ENCODE measurements around the gene SEC14L3. TPM values are rescaled to one million over a fixed set of nuclear protein-coding genes. Genes with fewer than 3 reads are reported as not detected.

Gene SEC14L3
- total and polyA plus RNA-seq, 2 donors (not counting 3 experiments of a cell fraction or from before 2014, with no cell fraction given), result not detected

GRCh38 chr22:30495041-30495784 is 23.4 kb upstream of the SEC14L3 start:
- Histone ChIP-seq H3K4me2 (ENCODE audit: insufficient read depth, low read length) (no peak overlapping the region), H3K9me3 (replicated peaks; ENCODE audit: control insufficient read depth, insufficient read depth, low read length) (no peaks in the 10 kb centered on the region), H2AFZ (ENCODE audit: low read depth, low read length) (no peak overlapping the region), H3K4me1 (ENCODE audit: control insufficient read depth, extremely low read depth, insufficient read depth, low read length) (no peaks in the 10 kb centered on the region), H3K27me3 (ENCODE audit: control insufficient read depth in 2 of 2, insufficient read depth in 2 of 2, low read length in 2 of 2) (no peaks in the 10 kb centered on the region), H3K9me1 (replicated peaks; ENCODE audit: control insufficient read depth, extremely low read depth, insufficient read depth, low read length) (no peaks in the 10 kb centered on the region), H4K20me1 (replicated peaks; ENCODE audit: control insufficient read depth, extremely low read depth, insufficient read depth, low read length) (no peaks in the 10 kb centered on the region), H3K79me2 (ENCODE audit: control insufficient read depth, insufficient read depth, low read length) (no peaks in the 10 kb centered on the region), H3K36me3 (ENCODE audit: control insufficient read depth in 2 of 2, extremely low read depth in 1 of 2, insufficient read depth in 2 of 2, low read length in 2 of 2) (no peaks in the 10 kb centered on the region), H3K27ac (ENCODE audit: insufficient read depth, low read depth, low read length) (no peak overlapping the region), H3K9ac (replicated peaks; ENCODE audit: extremely low read depth, insufficient read depth, low read length) (no peak overlapping the region), H3K4me3 (replicated peaks in 1 of 3; ENCODE audit: insufficient read depth in 1 of 3, low read depth in 1 of 3, low read length in 3 of 3) (no peak overlapping the region)
- no TSS peak for BruUV-seq (replicated peaks)
- intact Hi-C loops (cut with micrococcal nuclease), result no loop called here
- DNase-seq (ENCODE audit: low read depth, low spot score) (no peak), FAIRE-seq (no peak)
- ChIA-PET POLR2A (no interaction called here), CTCF (no interaction called here)
- no peak for TF ChIP-seq GATA2 (IDR thresholded peaks at IDR 0.05; ENCODE audit: insufficient read depth, insufficient read length, low read depth, low read length)
- TF ChIP-seq MAX (IDR thresholded peaks at IDR 0.05; ENCODE audit: insufficient read depth, insufficient read length), result no peak
- TF ChIP-seq POLR2AphosphoS5 (IDR thresholded peaks at IDR 0.05; ENCODE audit: insufficient read depth, low read depth, low read length), result no peak
- no peak for TF ChIP-seq JUN (IDR thresholded peaks at IDR 0.05; ENCODE audit: borderline replicate concordance, insufficient read depth, insufficient read length, low read depth)
- TF ChIP-seq FOS (IDR thresholded peaks at IDR 0.05; ENCODE audit: borderline replicate concordance, insufficient read depth, low read length), result no peak
- TF ChIP-seq CTCF (IDR thresholded peaks at IDR 0.05; ENCODE audit: extremely low read depth in 1 of 2, insufficient read depth in 1 of 2, low read depth in 1 of 2, low read length in 2 of 2), result no peak
- no peak for TF ChIP-seq POLR2A (IDR thresholded peaks at IDR 0.05; ENCODE audit: low read depth, low read length)
- TF ChIP-seq MYC (IDR thresholded peaks at IDR 0.05; ENCODE audit: low read depth, low read length), result no peak
- TF ChIP-seq EZH2 (IDR thresholded peaks at IDR 0.05; ENCODE audit: borderline replicate concordance, low read depth, low read length, severe bottlenecking), result no peak
- dilution Hi-C loops (cut with MboI; ENCODE audit: extremely low pct_ligation_motif_present, low sequenced_read_pairs), result no loop called here
